Hepatocyte (in vitro differentiated cells): ENCODE results near the gene INPP5F. TPM values are rescaled to one million over a fixed set of nuclear protein-coding genes. Genes with fewer than 3 reads are reported as not detected.

Experiments
- DNase-seq: peaks from one replicate; pipeline ENCODE4 v3.0.0-alpha.2; 2016; ENCODE audit warnings: low spot score
- H2AFZ ChIP-seq: fragments of 200-600 bp; sonication (generic); 2 replicates; pipeline ENCODE4 v1.6.0; 2016; ENCODE audit warnings: antibody characterized with exemption, mild to moderate bottlenecking
- H3K27ac ChIP-seq: fragments of 200-600 bp; sonication (generic); 2 replicates; pipeline ENCODE4 v1.5.1; 2016; ENCODE audit warnings: mild to moderate bottlenecking
- H3K27me3 ChIP-seq: fragments of 200-600 bp; sonication (generic); 2 replicates; pipeline ENCODE4 v1.6.1; 2016
- H3K36me3 ChIP-seq: fragments of 200-600 bp; sonication (generic); replicated peaks from 2 replicates; pipeline ENCODE4 v1.5.1; 2016; ENCODE audit warnings: low read depth; ENCODE audit not compliant: insufficient read depth
- H3K4me1 ChIP-seq: fragments of 200-600 bp; sonication (generic); 2 replicates; pipeline ENCODE4 v1.5.1; 2016; ENCODE audit warnings: mild to moderate bottlenecking, moderate library complexity; ENCODE audit not compliant: insufficient read depth
- H3K4me2 ChIP-seq: fragments of 200-600 bp; sonication (generic); 2 replicates; pipeline ENCODE4 v1.6.0; 2016
- H3K4me3 ChIP-seq: fragments of 200-600 bp; sonication (generic); 2 replicates; pipeline ENCODE4 v1.5.1; 2016; ENCODE audit warnings: mild to moderate bottlenecking
- H3K79me2 ChIP-seq: fragments of 200-600 bp; sonication (generic); 2 replicates; pipeline ENCODE4 v1.6.0; 2017; ENCODE audit warnings: mild to moderate bottlenecking
- H3K9me2 ChIP-seq: fragments of 200-600 bp; sonication (generic); replicated peaks from 2 replicates; pipeline ENCODE4 v1.6.0; 2017; ENCODE audit warnings: mild to moderate bottlenecking; ENCODE audit not compliant: insufficient read depth
- H3K9me3 ChIP-seq: fragments of 200-600 bp; sonication (generic); 2 replicates; pipeline ENCODE4 v1.5.1; 2016; ENCODE audit warnings: low read depth, mild to moderate bottlenecking
- H4K20me1 ChIP-seq: fragments of 200-600 bp; sonication (generic); 2 replicates; pipeline ENCODE4 v1.6.0; 2016; ENCODE audit warnings: mild to moderate bottlenecking; ENCODE audit not compliant: insufficient read depth, poor library complexity, severe bottlenecking
- CTCF ChIP-seq: fragments of 200-600 bp; sonication (generic); IDR thresholded peaks from 2 replicates; pipeline ENCODE4 v1.5.1; 2016; ENCODE audit warnings: antibody characterized with exemption, mild to moderate bottlenecking; ENCODE audit not compliant: poor library complexity
- EZH2 ChIP-seq: fragments of 200-600 bp; sonication (generic); IDR thresholded peaks from 2 replicates; pipeline ENCODE4 v1.6.1; 2016; ENCODE audit warnings: antibody characterized with exemption, mild to moderate bottlenecking, borderline replicate concordance
- EZH2phosphoT487 ChIP-seq: fragments of 200-600 bp; sonication (generic); IDR thresholded peaks from one replicate; pipeline ENCODE4 v1.6.1; 2018; ENCODE audit warnings: antibody characterized with exemption, mild to moderate bottlenecking, low read depth, moderate library complexity; ENCODE audit not compliant: unreplicated experiment, severe bottlenecking
- WGBS: methylation state at CpG from one replicate; pipeline ENCODE4 v1.1.6; 2016; ENCODE audit warnings: low lambda C conversion rate; ENCODE audit errors: missing lambda C conversion rate; 5-methylcytosine and 5-hydroxymethylcytosine counted together
- polyA plus RNA-seq: library from polyadenylated mRNA; unstranded; fragments of >200 nt; fragmentation: Nextera tagmentation; extraction: Ambion mirVana; gene quantifications from 2 replicates; pipeline ENCODE4 v1.2.1, GENCODE V29; 2016
- total RNA-seq: library from RNA; depleted of rRNA; stranded (reverse); fragments of >200 nt; gene quantifications from 2 replicates; pipeline ENCODE4 v1.2.3, GENCODE V29; 2014

INPP5F gene
- total and polyA plus RNA-seq, 2 experiments from 2014 or later = 9.9 to 44.4 TPM

- Histone ChIP-seq H3K27ac (peak overlapping the region; percentile 87), H3K9me2 (no peaks in the 10 kb centered on the region), H3K79me2 (peaks cover 64% of the 10 kb centered on the region), H4K20me1 (no peaks in the 10 kb centered on the region), H3K4me1 (peaks cover 13% of the 10 kb centered on the region), H3K27me3 (no peaks in the 10 kb centered on the region), H3K4me2 (peak overlapping the region; percentile 48), H3K36me3 (no peaks in the 10 kb centered on the region), H3K4me3 (no peak overlapping the region), H3K9me3 (no peaks in the 10 kb centered on the region), H2AFZ (peak overlapping the region; percentile 6)
- 78% methylated on average over 2 of the region's 2 CpGs for WGBS
- no peak for DNase-seq
- TF ChIP-seq CTCF = no peak
- TF ChIP-seq EZH2 = no peak
- no peak for TF ChIP-seq EZH2phosphoT487
These were observed 11.3 kb downstream of the INPP5F start for GRCh38 chr10:119737039-119737663.

GRCh38 chr10:119737823-119738222, 12.0 kb downstream of the INPP5F start:
- H3K27ac ChIP-seq = peak overlapping the region; percentile 87
- no peaks in the 10 kb centered on the region for H3K9me3 ChIP-seq
- TF ChIP-seq CTCF (no peak), EZH2phosphoT487 (no peak), EZH2 (no peak)
- no peaks in the 10 kb centered on the region for H3K36me3 ChIP-seq
- H3K4me3 ChIP-seq = no peak overlapping the region
- WGBS = 47% methylated on average over 1 of the region's 1 CpG
- peak overlapping the region; percentile 6 for H2AFZ ChIP-seq
- H3K4me1 ChIP-seq = peaks cover 16% of the 10 kb centered on the region
- peak overlapping the region; percentile 48 for H3K4me2 ChIP-seq
- DNase-seq = peak; percentile 74
- no peaks in the 10 kb centered on the region for H4K20me1 ChIP-seq
- H3K27me3 ChIP-seq = no peaks in the 10 kb centered on the region
- peaks cover 63% of the 10 kb centered on the region for H3K79me2 ChIP-seq
- H3K9me2 ChIP-seq = no peaks in the 10 kb centered on the region

GRCh38 chr10:119738962-119739361, 13.1 kb downstream of the INPP5F start:
- H3K27ac ChIP-seq = peak overlapping the region; percentile 87
- no peak overlapping the region for H3K4me3 ChIP-seq
- no peaks in the 10 kb centered on the region for H3K27me3 ChIP-seq
- H3K4me2 ChIP-seq = no peak overlapping the region
- no peak for DNase-seq
- no peak overlapping the region for H2AFZ ChIP-seq
- TF ChIP-seq EZH2phosphoT487 = no peak
- TF ChIP-seq EZH2 = no peak
- no peak for TF ChIP-seq CTCF
- H3K9me2 ChIP-seq = no peaks in the 10 kb centered on the region
- no peaks in the 10 kb centered on the region for H3K9me3 ChIP-seq
- H3K36me3 ChIP-seq = no peaks in the 10 kb centered on the region
- H3K4me1 ChIP-seq = peaks cover 20% of the 10 kb centered on the region
- WGBS = 93% methylated on average over 1 of the region's 1 CpG
- H4K20me1 ChIP-seq = no peaks in the 10 kb centered on the region
- peaks cover 58% of the 10 kb centered on the region for H3K79me2 ChIP-seq

- 91% methylated on average over 3 of the region's 3 CpGs for WGBS
- Histone ChIP-seq H4K20me1 (no peaks in the 10 kb centered on the region), H3K79me2 (peaks cover 65% of the 10 kb centered on the region), H3K4me3 (no peak overlapping the region), H3K36me3 (no peaks in the 10 kb centered on the region), H3K4me2 (no peak overlapping the region), H3K9me2 (no peaks in the 10 kb centered on the region), H3K27ac (no peak overlapping the region), H2AFZ (no peak overlapping the region), H3K4me1 (peaks cover 18% of the 10 kb centered on the region), H3K9me3 (no peaks in the 10 kb centered on the region), H3K27me3 (no peaks in the 10 kb centered on the region)
- TF ChIP-seq CTCF (no peak), EZH2 (no peak), EZH2phosphoT487 (no peak)
- no peak for DNase-seq
These were observed 14.2 kb downstream of the INPP5F start for GRCh38 chr10:119740096-119740495.
